ENCODE data around the gene FADS3.

The FADS3 gene

GRCh38 chr11:61873588-61874376, 17.6 kb downstream of the FADS3 start:
- no peak overlapping the region for H3K4me3 ChIP-seq (replicated peaks; ENCODE audit: low read depth, low read length)
- H3K27me3 ChIP-seq (replicated peaks; ENCODE audit: control insufficient read depth, insufficient read depth, low read length), result no peaks in the 10 kb centered on the region; the same call in 1 of the 2 replicates
- no peaks in the 10 kb centered on the region for H3K36me3 ChIP-seq (ENCODE audit: control insufficient read depth, insufficient read depth, low read length)
- TF ChIP-seq CTCF (IDR thresholded peaks at IDR 0.05; ENCODE audit: insufficient read depth, low read length, poor library complexity, severe bottlenecking), result no peak
- DNase-seq (ENCODE audit: extremely low read depth, insufficient read length), result no peak

GRCh38 chr11:61872935-61873565, 18.3 kb downstream of the FADS3 start:
- Histone ChIP-seq H3K27me3 (replicated peaks; ENCODE audit: control insufficient read depth, insufficient read depth, low read length) (no peaks in the 10 kb centered on the region; the same call in 1 of the 2 replicates), H3K4me3 (replicated peaks; ENCODE audit: low read depth, low read length) (no peak overlapping the region), H3K36me3 (ENCODE audit: control insufficient read depth, insufficient read depth, low read length) (no peaks in the 10 kb centered on the region)
- TF ChIP-seq CTCF (IDR thresholded peaks at IDR 0.05; ENCODE audit: insufficient read depth, low read length, poor library complexity, severe bottlenecking), result no peak
- no peak for DNase-seq (ENCODE audit: extremely low read depth, insufficient read length)

- Histone ChIP-seq H3K36me3 (ENCODE audit: control insufficient read depth, insufficient read depth, low read length) (no peaks in the 10 kb centered on the region; the same call in 1 of the 2 replicates), H3K27me3 (replicated peaks; ENCODE audit: control insufficient read depth, insufficient read depth, low read length) (no peaks in the 10 kb centered on the region; the same call in 1 of the 2 replicates), H3K4me3 (replicated peaks; ENCODE audit: low read depth, low read length) (no peak overlapping the region)
- peak; percentile 93 for TF ChIP-seq CTCF (IDR thresholded peaks at IDR 0.05; ENCODE audit: insufficient read depth, low read length, poor library complexity, severe bottlenecking)
- DNase-seq (ENCODE audit: extremely low read depth, insufficient read length), result peak; percentile 66
Measured at GRCh38 chr11:61871158-61871597, 20.2 kb downstream of the FADS3 start.

GRCh38 chr11:61870541-61871031, 20.8 kb downstream of the FADS3 start:
- H3K36me3 ChIP-seq (ENCODE audit: control insufficient read depth, insufficient read depth, low read length), result peaks cover 3% of the 10 kb centered on the region
- no peaks in the 10 kb centered on the region; the same call in 1 of the 2 replicates for H3K27me3 ChIP-seq (replicated peaks; ENCODE audit: control insufficient read depth, insufficient read depth, low read length)
- no peak for TF ChIP-seq CTCF (IDR thresholded peaks at IDR 0.05; ENCODE audit: insufficient read depth, low read length, poor library complexity, severe bottlenecking)
- no peak overlapping the region for H3K4me3 ChIP-seq (replicated peaks; ENCODE audit: low read depth, low read length)
- no peak for DNase-seq (ENCODE audit: extremely low read depth, insufficient read length)

- Histone ChIP-seq H3K4me3 (replicated peaks; ENCODE audit: low read depth, low read length) (no peak overlapping the region), H3K36me3 (ENCODE audit: control insufficient read depth, insufficient read depth, low read length) (peaks cover 9% of the 10 kb centered on the region), H3K27me3 (replicated peaks; ENCODE audit: control insufficient read depth, insufficient read depth, low read length) (no peaks in the 10 kb centered on the region; the same call in 1 of the 2 replicates)
- TF ChIP-seq CTCF (IDR thresholded peaks at IDR 0.05; ENCODE audit: insufficient read depth, low read length, poor library complexity, severe bottlenecking), result no peak
- DNase-seq (ENCODE audit: extremely low read depth, insufficient read length), result no peak
Measured at GRCh38 chr11:61869708-61870451, 21.5 kb downstream of the FADS3 start.
